Left cardiac atrium (tissue), 4 donors: Measurements from ENCODE around the gene MUC22. TPM values are rescaled to one million over a fixed set of nuclear protein-coding genes. Genes with fewer than 3 reads are reported as not detected.
A peak's percentile ranks its signal among the peaks of the same experiment; 100 is the strongest.
"Not testable (repeated sequence)": the region's sequence is repeated elsewhere in the genome, so short reads cannot be mapped to it uniquely, and the experiment has no call there.

Source experiments
- ATAC-seq, 2 donors: fragments of 200-7000 bp; cut with Tn5 transposase; one replicate each; pipeline ENCODE4 v1.9.1; 2020; ENCODE audit warnings: mild to moderate bottlenecking in 2 of 2, moderate library complexity in 2 of 2
- DNase-seq: peaks from one replicate; pipeline ENCODE4 v3.0.0-alpha.2; 2020
- intact Hi-C, 2 donors: fragments of 100-400 bp; cut with DNase I; formaldehyde crosslinking; loops; one replicate each; pipeline versions ENCODE4 v1.14.1 to v1.15.1; 2022 to 2023
- long read RNA-seq: library from polyadenylated mRNA; unstranded; transcript quantifications from one replicate; pipeline ENCODE4 v2.0.0, GENCODE V29; 2021
- total RNA-seq, 2 donors: library from RNA; stranded (reverse); fragmentation: NEBNext Ultra II Directional; extraction: Animal tissue kit (Norgen Biotek cat#: 25700); gene quantifications; one replicate each; pipeline ENCODE4 v1.2.1, GENCODE V29; 2021
- donor health status: DM: no; HTN: yes; CAD: no.
- donor health status: DM: no; HTN: yes; CAD: no; lungs with severe emphysema.
- donor health status: DM: yes; HTN: yes; CAD: no.
- donor health status: Dilated cardiomyopathy.

The MUC22 gene
- total RNA-seq = under 1 TPM in 1 of 2 donors, not detected in 1; 0.06 TPM
- long read RNA-seq = 0 reads

GRCh38 chr6:31010393-31011060 lies at the start of gene MUC22:
Gene MUC22 (plus strand): TSS chr6:31010474. CDS start chr6:31010707, 233 bp downstream.
- intact Hi-C loops = no loop called here
- peak in 1 of 2 donors; percentile 63 for ATAC-seq
- no peak for DNase-seq

- ATAC-seq (peak in 1 of 2 donors; percentile 28), DNase-seq (no peak)
- intact Hi-C loops = no loop called here
Observed at GRCh38 chr6:30960907-30961673, 49.2 kb upstream of the MUC22 start.

GRCh38 chr6:30962716-30963115 lies 47.6 kb upstream of the MUC22 start:
- DNase-seq (no peak), ATAC-seq (no peak)
- intact Hi-C loops = no loop called here

- no peak for DNase-seq
- no peak for ATAC-seq
- intact Hi-C loops = no loop called here
Observed at GRCh38 chr6:30963641-30964040, 46.6 kb upstream of the MUC22 start.

- DNase-seq (no peak), ATAC-seq (no peak)
- intact Hi-C loops = no loop called here
Observed at GRCh38 chr6:30964075-30964474, 46.2 kb upstream of the MUC22 start.

- no peak for DNase-seq
- intact Hi-C loops = no loop called here
Observed at GRCh38 chr6:30965140-30965601, 45.1 kb upstream of the MUC22 start.

GRCh38 chr6:30966154-30966553 lies 44.1 kb upstream of the MUC22 start:
- no peak for DNase-seq
- ATAC-seq = no peak
- intact Hi-C loops = no loop called here

More at GRCh38 chr6:30965140-30965601, 45.1 kb upstream of the MUC22 start:
- ATAC-seq = no peak

- DNase-seq, intact Hi-C loops, ATAC-seq: not testable (repeated sequence)
Observed at GRCh38 chr6:30969171-30969570, 41.1 kb upstream of the MUC22 start.

- intact Hi-C loops = no loop called here
- ATAC-seq (no peak), DNase-seq (no peak)
Observed at GRCh38 chr6:30970946-30971345, 39.3 kb upstream of the MUC22 start.

GRCh38 chr6:30972816-30973215 lies 37.5 kb upstream of the MUC22 start:
- ATAC-seq = no peak
- intact Hi-C loops = no loop called here
- no peak for DNase-seq

GRCh38 chr6:30974490-30975252 lies 35.6 kb upstream of the MUC22 start:
- intact Hi-C loops = no loop called here
- no peak for ATAC-seq
- no peak for DNase-seq

- intact Hi-C loops = no loop called here
- no peak for ATAC-seq
- no peak for DNase-seq
Observed at GRCh38 chr6:30979141-30979540, 31.1 kb upstream of the MUC22 start.

- DNase-seq (no peak), ATAC-seq (no peak)
- intact Hi-C loops = loop anchor here in 1 of 2 donors (10.0 kb wide), 1 partner anchor 75 kb away; no protein-coding TSS in a partner anchor
Observed at GRCh38 chr6:30979690-30980089, 30.6 kb upstream of the MUC22 start.

GRCh38 chr6:30981942-30982772 lies 28.1 kb upstream of the MUC22 start:
- DNase-seq = peak; percentile 48
- intact Hi-C loops = loop anchor here in 1 of 2 donors (10.0 kb wide), 1 partner anchor 73 kb away; no protein-coding TSS in a partner anchor
- ATAC-seq = peak; percentile 86 to 93

- no peak for ATAC-seq
- intact Hi-C loops = loop anchor here in 1 of 2 donors (10.0 kb wide), 1 partner anchor 71 kb away; no protein-coding TSS in a partner anchor
- no peak for DNase-seq
Observed at GRCh38 chr6:30983439-30983838, 26.8 kb upstream of the MUC22 start, which contains the start of gene MUC21. Gene MUC21 (plus strand): TSS chr6:30983718. CDS start chr6:30983959, 241 bp downstream.

- intact Hi-C loops = loop anchor here in 1 of 2 donors (10.0 kb wide), 1 partner anchor 69 kb away; no protein-coding TSS in a partner anchor
- DNase-seq (no peak), ATAC-seq (no peak)
Observed at GRCh38 chr6:30985490-30985889, 24.8 kb upstream of the MUC22 start.

- intact Hi-C loops = loop anchor here in 1 of 2 donors (10.0 kb wide), 1 partner anchor 67 kb away; no protein-coding TSS in a partner anchor
- no peak for ATAC-seq
- no peak for DNase-seq
Observed at GRCh38 chr6:30987304-30987703, 23.0 kb upstream of the MUC22 start.

GRCh38 chr6:30988209-30988825 lies 22.0 kb upstream of the MUC22 start:
- ATAC-seq (no peak), DNase-seq (no peak)
- intact Hi-C loops = loop anchor here in 1 of 2 donors (10.0 kb wide), 1 partner anchor 66 kb away; no protein-coding TSS in a partner anchor
